NCI-H446 treated with DMSO at 0.1 percent for 48 hours (cell line): Measurements from ENCODE around the gene PEAR1.
A peak's percentile ranks its signal among the peaks of the same experiment; 100 is the strongest.

Source experiments
- DNase-seq: peaks from one replicate; lab custom pipeline; 2025; lab: John Stamatoyannopoulos, UW

PEAR1 gene

GRCh38 chr1:156936721-156937220, 43.3 kb downstream of the PEAR1 start:
- no peak for DNase-seq

- DNase-seq = no peak
Observed at GRCh38 chr1:156937883-156938282, 44.4 kb downstream of the PEAR1 start.

- DNase-seq = no peak
Observed at GRCh38 chr1:156938813-156939212, 45.3 kb downstream of the PEAR1 start.

GRCh38 chr1:156939786-156940334, 46.3 kb downstream of the PEAR1 start:
- DNase-seq = no peak

GRCh38 chr1:156941675-156942074, 48.2 kb downstream of the PEAR1 start:
- no peak for DNase-seq

- no peak for DNase-seq
Observed at GRCh38 chr1:156942176-156942575, 48.7 kb downstream of the PEAR1 start.

GRCh38 chr1:156942576-156942975, 49.1 kb downstream of the PEAR1 start:
- no peak for DNase-seq

- no peak for DNase-seq
Observed at GRCh38 chr1:156943756-156944155, 50.2 kb downstream of the PEAR1 start.

- DNase-seq = no peak
Observed at GRCh38 chr1:156944268-156944667, 50.8 kb downstream of the PEAR1 start.

GRCh38 chr1:156944848-156945247, 51.3 kb downstream of the PEAR1 start:
- DNase-seq = no peak

- peak; percentile 18 for DNase-seq
Observed at GRCh38 chr1:156945881-156946661, 52.6 kb downstream of the PEAR1 start.

- no peak for DNase-seq
Observed at GRCh38 chr1:156947127-156947526, 53.6 kb downstream of the PEAR1 start.

- DNase-seq = no peak
Observed at GRCh38 chr1:156947818-156948525, 54.5 kb downstream of the PEAR1 start.

GRCh38 chr1:156948708-156949107, 55.2 kb downstream of the PEAR1 start:
- no peak for DNase-seq

- DNase-seq = no peak
Observed at GRCh38 chr1:156949127-156949526, 55.6 kb downstream of the PEAR1 start.

- no peak for DNase-seq
Observed at GRCh38 chr1:156951371-156951770, 57.9 kb downstream of the PEAR1 start.

- DNase-seq = no peak
Observed at GRCh38 chr1:156953571-156953970, 60.1 kb downstream of the PEAR1 start.

- DNase-seq = no peak
Observed at GRCh38 chr1:156956333-156956732, 62.8 kb downstream of the PEAR1 start.

GRCh38 chr1:156957634-156958033, 64.1 kb downstream of the PEAR1 start:
- DNase-seq = no peak

- no peak for DNase-seq
Observed at GRCh38 chr1:156958247-156958714, 64.8 kb downstream of the PEAR1 start.

GRCh38 chr1:156959414-156959813, 65.9 kb downstream of the PEAR1 start:
- no peak for DNase-seq

- no peak for DNase-seq
Observed at GRCh38 chr1:156959925-156960324, 66.4 kb downstream of the PEAR1 start.

GRCh38 chr1:156961709-156962108, 68.2 kb downstream of the PEAR1 start:
- DNase-seq = no peak
